Fibroblast of mammary gland (primary cell): Measurements from ENCODE around the gene RNGTT.

ENCODE experiments used
- DNase-seq: peaks from one replicate; pipeline ENCODE4 v3.0.0-alpha.2; 2010; ENCODE audit warnings: low read depth
- H3K4me3 ChIP-seq: 2 replicates; pipeline ENCODE4 v1.5.1; 2011; ENCODE audit warnings: low read depth, mild to moderate bottlenecking, low read length, moderate library complexity; ENCODE audit not compliant: control insufficient read depth
- TF ChIP-seq, protein P1 (sequence below): conservative IDR thresholded peaks from 2 replicates; pipeline ENCODE4 v1.5.1; 2011; ENCODE audit warnings: low read depth, low read length, inconsistent platforms; ENCODE audit not compliant: control insufficient read depth, insufficient read depth

Gene RNGTT

DNA sequence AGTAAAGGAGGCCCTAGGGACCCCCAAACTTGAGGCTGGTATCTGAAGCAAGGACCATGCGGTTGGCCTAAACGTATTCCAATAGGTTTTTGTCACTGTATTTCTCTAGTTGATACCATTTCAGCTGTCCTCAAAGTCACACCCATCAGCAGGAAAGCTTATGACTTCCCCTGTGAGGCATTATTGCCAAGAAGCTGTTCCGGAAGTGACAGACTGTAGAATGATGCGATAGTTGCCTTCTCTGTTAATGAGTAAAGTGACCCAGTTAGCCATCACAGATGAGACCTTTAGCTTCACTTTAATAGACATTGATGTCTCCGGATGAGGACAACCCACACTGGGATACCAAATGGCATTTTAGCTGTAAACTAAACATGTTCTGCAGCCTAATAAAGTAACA is 147.9 kb downstream of the RNGTT start:
- TF ChIP-seq, protein P1, sequence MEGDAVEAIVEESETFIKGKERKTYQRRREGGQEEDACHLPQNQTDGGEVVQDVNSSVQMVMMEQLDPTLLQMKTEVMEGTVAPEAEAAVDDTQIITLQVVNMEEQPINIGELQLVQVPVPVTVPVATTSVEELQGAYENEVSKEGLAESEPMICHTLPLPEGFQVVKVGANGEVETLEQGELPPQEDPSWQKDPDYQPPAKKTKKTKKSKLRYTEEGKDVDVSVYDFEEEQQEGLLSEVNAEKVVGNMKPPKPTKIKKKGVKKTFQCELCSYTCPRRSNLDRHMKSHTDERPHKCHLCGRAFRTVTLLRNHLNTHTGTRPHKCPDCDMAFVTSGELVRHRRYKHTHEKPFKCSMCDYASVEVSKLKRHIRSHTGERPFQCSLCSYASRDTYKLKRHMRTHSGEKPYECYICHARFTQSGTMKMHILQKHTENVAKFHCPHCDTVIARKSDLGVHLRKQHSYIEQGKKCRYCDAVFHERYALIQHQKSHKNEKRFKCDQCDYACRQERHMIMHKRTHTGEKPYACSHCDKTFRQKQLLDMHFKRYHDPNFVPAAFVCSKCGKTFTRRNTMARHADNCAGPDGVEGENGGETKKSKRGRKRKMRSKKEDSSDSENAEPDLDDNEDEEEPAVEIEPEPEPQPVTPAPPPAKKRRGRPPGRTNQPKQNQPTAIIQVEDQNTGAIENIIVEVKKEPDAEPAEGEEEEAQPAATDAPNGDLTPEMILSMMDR: no peak
- no peak for DNase-seq
- no peak overlapping the region for H3K4me3 ChIP-seq

DNA sequence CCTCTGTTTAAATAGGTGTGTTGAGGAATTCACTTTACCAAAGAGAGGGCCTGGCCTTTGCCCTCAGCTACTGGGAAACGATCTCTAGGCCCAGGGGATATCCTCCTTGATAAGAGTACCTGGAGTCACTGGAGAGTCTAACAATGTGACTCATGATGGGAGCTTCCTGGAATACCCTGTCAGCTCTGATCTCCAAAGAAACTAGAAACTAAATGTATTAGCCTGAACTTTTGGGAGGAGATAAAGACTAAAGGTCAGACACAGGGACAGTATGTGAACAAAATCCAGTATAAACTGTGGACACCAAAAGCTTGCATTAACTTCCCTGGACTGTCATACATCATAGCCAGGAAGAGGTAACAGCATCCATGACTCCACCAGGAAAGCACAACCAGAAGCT is 148.5 kb downstream of the RNGTT start:
- no peak overlapping the region for H3K4me3 ChIP-seq
- DNase-seq: no peak
- TF ChIP-seq, protein P1: no peak

DNA sequence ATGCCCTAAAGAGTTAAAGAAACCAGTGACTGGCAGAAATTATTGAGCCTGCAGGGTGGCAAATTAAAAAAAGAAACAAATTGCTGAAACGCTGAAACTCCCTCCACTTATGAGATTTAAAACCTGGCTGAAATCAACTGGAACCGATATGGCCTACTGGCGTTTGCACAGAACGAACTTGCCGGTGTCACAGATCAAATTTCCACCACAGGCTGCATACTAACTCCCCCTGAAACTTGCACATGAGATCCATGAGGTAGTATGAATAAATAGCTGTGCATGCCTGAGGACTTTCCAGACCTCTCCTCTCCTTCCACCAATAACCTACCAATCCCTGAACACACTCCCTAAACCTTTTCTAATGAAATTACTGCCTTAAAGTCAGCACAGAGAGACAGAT is 150.4 kb downstream of the RNGTT start:
- peak; percentile 4 for DNase-seq
- H3K4me3 ChIP-seq: no peak overlapping the region
- TF ChIP-seq, protein P1: no peak

DNA sequence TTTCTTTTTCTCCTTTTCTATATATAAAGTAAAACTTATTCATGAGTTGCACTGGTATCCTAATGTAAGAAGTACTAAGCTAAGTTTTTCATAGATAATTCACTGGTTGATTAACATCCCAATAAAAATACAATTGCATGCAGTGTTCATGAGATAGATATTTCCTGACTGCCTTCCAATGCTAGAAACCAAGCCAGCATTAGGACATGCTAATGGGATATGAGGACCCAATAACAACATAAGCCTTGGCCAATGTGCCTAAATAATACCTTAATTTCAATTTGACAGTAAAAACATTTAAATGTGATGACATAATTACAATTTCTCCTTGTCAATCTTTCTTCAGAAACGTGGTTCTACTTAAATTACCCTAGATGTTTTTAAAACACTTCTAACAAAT is 152.7 kb downstream of the RNGTT start:
- H3K4me3 ChIP-seq: no peak overlapping the region
- DNase-seq: no peak
- TF ChIP-seq, protein P1: no peak

DNA sequence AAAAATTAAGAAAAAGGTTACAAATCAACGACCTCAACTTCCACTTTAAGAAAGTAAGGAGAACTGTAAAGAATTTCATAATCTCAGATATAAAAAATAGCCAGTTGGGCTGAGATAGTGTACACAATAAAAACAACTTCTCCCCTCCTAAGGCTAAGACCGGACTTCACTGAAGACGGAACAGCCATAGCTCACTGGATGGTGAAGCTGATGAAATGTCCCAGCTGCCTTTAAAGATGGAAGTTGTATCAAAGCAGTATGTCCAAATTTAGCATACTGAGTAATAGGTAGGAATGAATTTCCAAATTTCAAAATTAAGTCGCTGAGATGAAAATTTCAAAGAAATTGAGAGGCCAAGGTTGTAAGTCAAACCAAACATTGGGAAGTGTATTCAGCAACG is 153.3 kb downstream of the RNGTT start:
- H3K4me3 ChIP-seq: no peak overlapping the region
- DNase-seq: no peak
- TF ChIP-seq, protein P1: no peak

DNA sequence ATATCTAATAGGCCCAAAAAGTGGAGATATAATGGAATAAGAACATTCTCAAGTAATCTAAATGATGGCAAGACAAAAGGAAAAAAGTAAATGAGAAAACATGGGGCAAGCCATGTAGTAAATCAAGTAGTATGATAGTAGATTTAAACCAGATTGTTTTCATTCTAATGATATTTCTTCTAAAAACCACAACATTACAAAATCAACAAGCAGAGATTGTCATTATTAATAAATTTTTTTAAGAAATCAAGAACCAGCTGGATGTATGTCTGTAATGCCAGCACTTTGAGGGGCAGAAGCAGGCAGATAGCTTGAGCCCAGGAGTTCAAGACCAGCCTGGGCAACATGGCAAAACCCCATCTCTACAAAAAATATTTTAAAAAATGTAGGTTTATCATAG is 155.0 kb downstream of the RNGTT start:
- H3K4me3 ChIP-seq: no peak overlapping the region
- DNase-seq: no peak
- TF ChIP-seq, protein P1: no peak

DNA sequence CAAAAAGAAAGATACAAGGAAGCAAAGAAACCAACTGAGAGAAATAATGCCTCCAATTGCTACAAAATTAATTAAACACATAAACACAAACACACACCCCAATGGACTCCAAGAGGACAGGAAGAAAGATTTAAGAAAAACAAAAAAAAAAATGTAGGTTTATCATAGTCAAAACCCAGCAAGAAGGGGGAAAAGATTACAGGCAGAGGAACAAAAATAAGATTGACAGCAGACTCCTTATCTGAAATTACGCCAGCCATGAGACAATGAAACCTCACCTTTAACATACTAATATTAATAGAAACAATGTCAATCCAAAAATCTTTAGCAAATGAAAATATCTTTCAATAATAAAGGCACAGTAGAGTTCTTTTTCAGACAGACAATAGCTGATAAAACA is 155.8 kb downstream of the RNGTT start:
- TF ChIP-seq, protein P1: no peak
- no peak for DNase-seq

More for the DNA sequence above, 155.8 kb downstream of the RNGTT start:
- no peak overlapping the region for H3K4me3 ChIP-seq
